Activated effector memory CD4-positive, alpha-beta T cell treated with Interleukin-2 at 50 U/mL for 16 hours (primary cell): Measurements from ENCODE around the gene HINT1.
"Not testable (repeated sequence)": the region's sequence is repeated elsewhere in the genome, so short reads cannot be mapped to it uniquely, and the experiment has no call there.

Experiments
- DNase-seq: peaks from one replicate; pipeline ENCODE4 v3.0.0-alpha.2; 2020

Gene HINT1

DNA sequence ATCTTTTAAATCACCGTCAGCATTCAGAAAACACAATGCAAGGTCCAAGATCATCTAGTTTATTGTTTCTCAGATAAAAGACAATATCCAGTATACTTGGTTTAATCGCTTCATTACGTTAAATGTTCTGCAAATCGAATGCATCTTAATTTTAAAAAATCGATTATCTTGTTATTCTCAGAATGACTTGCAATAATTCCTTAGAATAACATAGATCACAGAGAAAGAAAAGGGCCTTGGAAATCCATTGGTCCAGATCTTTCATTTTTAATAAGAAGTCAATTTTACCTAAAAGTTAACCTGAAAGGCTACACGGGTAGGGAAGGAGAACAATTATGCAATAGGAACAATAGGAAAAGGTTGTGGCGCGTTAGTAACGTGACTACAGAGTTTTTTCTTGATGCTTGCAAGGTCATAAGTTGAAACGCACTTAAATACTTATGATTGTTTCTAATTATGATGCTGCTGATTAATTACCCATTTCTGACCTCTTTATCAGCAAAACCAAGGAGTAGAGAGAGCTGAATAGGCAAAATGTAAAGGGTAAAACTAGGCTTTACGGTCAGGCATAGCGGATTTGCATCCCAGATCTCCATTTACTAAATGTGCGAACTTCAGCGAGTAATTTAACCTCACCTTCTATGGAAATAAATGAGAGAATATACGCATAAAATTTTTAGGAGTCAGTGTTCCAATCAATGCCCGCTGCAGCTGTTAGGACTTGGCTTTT lies 4.9 kb upstream of the HINT1 start:
- DNase-seq: no peak

GRCh38 chr5:131167615-131168014 lies 2.6 kb upstream of the HINT1 start:
- no peak for DNase-seq

GRCh38 chr5:131164191-131165118 lies 601 bp downstream of the HINT1 start:
- DNase-seq: peak; percentile 66

DNA sequence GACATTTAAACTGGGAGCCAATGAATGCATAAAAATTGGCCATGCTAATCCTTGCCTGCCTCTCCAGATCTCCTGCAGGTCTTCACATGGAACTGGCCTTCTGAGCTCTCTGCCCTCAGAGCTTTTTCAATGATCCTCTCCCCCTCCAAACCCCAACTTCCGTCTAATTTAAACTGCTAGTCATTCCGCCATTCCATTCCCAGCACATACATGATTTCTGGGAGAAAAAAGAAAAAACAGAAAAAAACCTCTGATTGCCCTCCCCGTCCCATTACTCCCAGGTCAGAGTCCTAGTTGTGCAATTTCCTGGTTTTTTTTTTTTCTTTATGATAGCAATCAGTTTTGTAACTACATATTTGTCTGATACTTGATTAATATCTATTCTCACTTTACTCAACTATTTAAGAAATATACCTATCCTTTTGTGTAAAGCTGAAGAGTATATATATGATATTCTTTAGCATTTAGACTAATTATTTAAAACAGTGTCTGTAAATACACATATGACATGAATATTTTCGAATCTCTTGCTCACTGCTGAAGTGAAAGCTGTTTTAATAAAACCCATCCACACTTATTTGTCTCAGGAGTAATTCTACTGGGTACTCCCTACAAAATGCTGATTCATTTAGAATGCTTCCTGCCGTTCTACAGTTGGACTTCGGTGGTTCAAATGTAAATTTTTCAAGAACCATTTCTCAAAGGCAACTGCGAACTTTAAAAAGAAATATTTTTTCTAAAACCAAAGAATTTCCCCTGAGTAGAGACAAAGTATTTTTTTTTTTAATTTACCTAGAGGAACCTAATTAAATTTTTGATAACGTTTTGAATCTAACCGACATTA lies 1.6 kb downstream of the HINT1 start:
- DNase-seq: no peak

GRCh38 chr5:131160134-131160533 lies 4.9 kb downstream of the HINT1 start:
- DNase-seq: no peak

DNA sequence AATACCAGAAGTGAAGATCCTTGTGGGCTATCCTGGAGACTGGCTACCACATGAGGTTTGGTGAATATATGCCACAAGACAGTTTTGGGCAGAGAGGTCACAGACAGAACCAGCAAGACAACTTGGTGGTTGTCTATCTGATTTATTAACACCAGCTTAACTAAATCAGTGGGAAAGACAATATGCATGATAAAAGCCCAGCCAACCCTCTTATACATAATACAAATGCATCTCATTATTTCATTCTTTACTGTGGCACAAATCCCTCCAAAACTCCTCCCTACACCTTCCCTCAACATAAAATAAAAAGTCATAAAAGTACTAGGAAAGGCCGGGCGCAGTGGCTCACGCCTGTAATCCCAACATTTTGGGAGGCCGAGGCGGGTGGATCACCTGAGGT lies 8.1 kb downstream of the HINT1 start:
- DNase-seq: no peak

DNA sequence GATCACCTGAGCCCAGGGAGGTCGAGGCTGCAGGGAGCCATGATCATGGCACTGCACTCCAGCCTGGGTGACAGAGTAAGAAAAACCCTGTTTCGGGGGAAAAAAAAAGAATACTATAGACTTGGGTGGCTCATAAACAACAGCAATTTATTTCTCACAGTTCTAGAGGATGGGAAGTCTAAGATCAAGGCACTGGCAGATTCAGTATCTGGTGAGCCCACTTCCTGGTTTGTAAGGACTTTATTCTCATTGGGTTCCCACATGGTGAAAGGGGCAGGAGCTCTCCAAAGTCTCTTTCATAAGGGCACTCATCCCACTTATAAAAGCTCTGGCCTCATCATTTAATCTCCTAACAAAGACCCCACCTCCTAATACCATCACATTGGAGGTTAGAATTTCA lies 8.7 kb downstream of the HINT1 start:
- DNase-seq: no peak

DNA sequence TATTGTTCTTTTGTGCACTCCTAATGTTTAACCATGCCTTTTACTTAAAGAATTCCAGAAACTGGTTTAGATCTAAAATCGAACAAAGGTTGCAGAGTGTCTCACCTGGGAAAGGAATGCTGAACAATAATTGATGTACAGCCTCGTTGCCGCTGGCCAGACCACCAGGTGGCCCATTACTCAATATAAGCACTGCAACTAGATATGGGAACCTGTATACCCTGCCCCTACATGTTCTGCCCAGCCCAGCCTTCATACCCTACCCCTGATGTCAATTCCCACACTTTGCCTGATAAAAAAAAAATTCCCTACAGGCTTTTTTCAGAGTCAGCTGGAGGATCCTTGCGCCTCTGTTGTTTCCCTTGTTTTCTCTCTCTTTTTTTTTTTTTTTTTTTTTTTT lies 13.8 kb downstream of the HINT1 start:
- DNase-seq: no peak

DNA sequence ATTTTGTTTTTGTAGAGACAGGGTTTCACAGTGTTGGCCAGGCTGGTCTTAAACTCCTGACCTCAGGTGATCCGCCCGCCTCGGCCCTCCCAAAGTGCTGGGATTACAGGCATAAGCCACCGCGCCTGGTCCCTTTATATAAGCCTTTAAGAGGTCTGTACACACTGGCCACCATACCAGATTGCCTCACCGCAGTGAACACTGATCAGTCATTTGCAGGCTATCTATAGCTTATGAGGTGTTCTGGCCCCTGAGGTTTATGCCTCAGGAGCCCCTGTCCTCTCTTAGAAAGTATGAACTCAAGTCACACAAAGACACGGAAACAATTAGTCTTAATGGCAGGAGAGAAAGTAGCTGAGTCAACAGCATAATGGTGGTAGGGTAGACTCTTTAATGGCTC lies 14.6 kb downstream of the HINT1 start:
- DNase-seq: no peak

GRCh38 chr5:131148835-131149234 lies 16.2 kb downstream of the HINT1 start:
- no peak for DNase-seq

DNA sequence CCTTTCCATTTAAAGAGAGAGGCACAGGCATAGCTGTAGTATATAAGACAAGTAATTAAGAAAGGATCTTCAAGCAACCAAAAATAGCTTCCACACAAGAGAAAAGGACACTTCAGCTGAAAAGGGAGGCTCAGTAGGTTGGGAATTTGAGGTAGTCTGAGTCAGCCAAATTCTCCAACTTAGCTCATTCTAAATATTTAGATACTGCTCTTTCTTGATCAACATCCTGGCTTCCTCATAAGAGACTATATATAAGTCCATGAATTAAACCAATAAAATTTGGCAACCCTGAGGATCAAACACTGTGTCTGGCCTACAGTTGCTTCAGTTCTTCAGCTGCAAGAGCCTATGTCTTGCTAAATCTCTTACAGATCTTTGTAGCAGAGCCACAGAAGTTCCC lies 17.8 kb downstream of the HINT1 start:
- DNase-seq: no peak

GRCh38 chr5:131142970-131143617 lies 22.0 kb downstream of the HINT1 start:
- DNase-seq: no peak

DNA sequence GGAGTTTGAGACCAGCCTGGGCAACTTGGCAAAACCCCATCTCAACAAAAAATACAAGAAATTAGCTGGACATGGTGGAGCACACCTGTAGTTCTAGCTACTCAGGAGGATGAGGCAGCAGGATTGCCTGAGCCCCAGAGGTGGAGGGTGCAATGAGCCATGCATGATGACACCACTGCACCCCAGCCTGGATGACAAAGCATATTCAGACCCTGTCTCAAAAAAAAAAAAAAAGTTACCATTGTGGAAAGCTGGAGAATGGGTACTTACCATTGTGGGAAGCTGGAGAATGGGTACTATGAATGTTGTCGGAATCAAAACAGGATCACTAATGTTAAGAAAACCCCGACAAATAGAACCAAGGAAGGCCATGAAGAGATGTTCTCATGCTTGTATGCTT lies 25.7 kb downstream of the HINT1 start:
- no peak for DNase-seq

GRCh38 chr5:131138406-131138805 lies 26.6 kb downstream of the HINT1 start:
- peak; percentile 27 for DNase-seq

DNA sequence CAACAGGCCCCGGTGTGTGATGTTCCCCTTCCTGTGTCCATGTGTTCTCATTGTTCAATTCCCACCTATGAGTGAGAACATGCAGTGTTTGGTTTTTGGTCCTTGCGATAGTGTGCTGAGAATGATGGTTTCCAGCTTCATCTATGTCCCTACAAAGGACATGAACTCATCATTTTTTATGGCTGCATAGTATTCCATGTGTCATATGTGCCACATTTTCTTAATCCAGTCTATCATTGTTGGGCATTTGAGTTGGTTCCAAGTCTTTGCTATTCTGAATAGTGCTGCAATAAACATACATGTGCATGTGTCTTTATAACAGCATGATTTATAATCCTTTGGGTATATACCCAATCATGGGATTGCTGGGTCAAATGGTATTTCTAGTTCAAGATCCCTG lies 32.0 kb downstream of the HINT1 start:
- not testable (repeated sequence) for DNase-seq

DNA sequence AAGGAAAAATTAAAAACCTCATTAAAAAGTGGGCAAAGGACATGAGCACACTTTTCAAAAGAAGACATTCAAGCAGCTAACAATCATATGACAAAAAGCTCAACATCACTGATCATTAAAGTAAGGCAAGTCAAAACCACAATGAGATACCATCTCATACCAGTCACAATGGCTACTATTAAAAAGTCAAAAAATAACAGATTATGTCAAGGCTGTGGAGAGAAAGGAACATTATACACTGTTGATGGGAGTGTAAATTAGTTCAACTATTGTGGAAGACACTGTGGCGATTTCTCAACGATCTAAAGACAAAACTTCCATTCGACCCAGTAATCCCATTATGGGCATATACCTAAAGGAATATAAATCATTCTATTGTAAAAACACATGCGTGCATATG lies 35.8 kb downstream of the HINT1 start:
- DNase-seq: no peak

DNA sequence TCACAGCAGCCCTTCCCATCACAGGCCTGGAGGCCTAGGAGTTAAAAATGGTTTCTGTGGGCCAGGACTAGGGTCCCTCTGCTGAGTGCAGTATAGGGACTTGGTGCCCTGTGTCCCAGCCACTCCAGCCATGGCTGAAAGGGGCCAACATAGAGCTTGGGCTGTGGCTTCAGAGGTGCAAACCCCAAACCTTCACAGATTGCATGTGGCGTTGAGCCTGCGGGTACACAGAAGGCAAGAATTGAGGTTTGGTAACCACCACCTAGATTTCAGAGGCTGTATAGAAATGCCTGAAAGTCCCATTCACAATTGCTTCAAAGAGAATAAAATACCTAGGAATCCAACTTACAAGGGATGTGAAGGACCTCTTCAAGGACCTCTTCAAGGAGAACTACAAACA lies 37.8 kb downstream of the HINT1 start:
- not testable (repeated sequence) for DNase-seq

DNA sequence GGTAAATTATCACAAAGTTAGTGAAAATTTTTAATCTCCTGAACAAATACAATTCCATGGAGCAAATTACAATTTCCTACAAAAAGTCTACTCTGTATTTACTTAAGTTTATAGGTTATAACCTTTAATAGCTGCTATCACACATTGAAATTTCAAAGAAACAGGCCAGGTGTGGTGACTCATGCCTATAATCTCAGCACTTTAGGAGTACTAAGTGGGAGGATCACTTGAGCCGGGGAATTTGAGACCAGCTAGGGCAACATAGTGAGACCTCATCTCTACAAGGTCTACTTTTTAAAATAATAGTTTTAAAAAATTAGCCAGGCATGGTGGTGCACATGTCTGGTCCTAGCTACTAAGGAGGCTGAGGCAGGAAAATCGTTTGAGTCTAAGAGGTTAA lies 50.3 kb downstream of the HINT1 start:
- DNase-seq: no peak

DNA sequence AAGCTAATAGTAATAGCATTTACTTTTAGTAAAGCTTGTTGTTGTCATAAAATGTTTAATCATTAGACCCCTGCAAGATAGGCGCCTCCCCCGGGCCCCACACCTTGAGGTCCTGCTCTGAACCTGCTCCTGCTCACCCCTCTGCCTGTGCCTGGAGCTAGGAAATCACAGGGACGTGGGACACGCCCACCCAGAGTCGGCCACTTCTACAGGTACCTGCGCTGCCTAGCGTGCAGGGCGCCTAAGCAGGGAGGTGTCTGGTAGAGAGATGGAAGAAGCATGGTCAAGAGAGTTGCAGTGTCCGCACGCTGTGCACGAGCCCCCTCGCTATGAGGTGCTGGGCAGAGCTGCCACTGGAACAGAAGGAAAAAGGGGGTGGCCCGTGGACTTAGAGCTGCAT lies 52.6 kb downstream of the HINT1 start:
- DNase-seq: no peak

DNA sequence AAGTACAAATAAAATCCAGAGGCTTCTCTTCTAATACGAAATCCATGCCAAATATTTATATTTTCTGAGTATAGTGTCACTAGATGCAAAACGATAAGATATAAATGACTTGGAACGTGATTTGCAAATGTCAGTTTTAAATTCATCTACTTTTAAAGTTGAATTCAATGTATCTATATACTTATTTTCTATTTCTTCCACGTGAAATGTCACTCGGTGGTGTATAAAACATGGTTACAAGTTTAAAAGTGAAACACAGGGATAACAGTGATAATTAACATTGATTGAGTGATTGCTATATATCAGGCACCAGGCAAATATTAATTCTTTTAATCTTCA lies 54.8 kb downstream of the HINT1 start:
- DNase-seq: no peak

DNA sequence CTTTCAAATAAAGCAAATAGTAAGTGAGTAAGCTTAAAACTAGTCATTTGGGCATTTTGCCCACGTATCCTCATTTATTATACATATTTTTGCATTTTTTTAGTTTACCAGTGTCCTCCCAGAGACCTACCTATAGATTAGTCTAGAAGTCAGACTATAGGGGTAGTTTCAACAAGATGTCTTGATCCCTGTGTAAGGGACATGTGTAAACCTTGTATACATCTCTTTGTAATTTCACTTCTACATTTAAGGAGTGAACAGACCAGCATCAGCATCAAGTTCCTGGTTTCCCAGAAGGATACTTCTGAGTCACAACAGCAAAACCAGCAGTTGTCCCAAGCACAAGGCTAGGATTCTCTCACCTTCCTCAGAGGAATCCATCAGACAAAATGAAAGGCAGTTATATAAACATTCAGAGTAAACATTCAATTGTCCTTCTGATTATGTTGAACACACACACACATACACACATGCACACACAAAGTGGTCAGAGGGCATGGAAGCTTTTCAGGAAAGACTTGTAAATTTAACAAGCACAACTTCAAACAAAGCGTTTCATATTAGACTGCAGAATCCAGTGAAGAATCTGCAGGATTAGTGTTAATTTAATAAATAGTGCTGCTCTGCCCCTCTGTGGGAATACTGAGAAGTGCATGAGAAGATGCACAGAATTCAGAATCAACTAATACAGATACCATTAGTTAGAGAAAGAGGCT lies 55.4 kb downstream of the HINT1 start:
- DNase-seq: no peak
